Measurements from ENCODE around the gene FAM237B. TPM values are rescaled to one million over a fixed set of nuclear protein-coding genes. Genes with fewer than 3 reads are reported as not detected.

The FAM237B gene
- total and polyA plus RNA-seq, 2 of the 4 experiments (the other 2 are of a cell fraction), result not detected

DNA sequence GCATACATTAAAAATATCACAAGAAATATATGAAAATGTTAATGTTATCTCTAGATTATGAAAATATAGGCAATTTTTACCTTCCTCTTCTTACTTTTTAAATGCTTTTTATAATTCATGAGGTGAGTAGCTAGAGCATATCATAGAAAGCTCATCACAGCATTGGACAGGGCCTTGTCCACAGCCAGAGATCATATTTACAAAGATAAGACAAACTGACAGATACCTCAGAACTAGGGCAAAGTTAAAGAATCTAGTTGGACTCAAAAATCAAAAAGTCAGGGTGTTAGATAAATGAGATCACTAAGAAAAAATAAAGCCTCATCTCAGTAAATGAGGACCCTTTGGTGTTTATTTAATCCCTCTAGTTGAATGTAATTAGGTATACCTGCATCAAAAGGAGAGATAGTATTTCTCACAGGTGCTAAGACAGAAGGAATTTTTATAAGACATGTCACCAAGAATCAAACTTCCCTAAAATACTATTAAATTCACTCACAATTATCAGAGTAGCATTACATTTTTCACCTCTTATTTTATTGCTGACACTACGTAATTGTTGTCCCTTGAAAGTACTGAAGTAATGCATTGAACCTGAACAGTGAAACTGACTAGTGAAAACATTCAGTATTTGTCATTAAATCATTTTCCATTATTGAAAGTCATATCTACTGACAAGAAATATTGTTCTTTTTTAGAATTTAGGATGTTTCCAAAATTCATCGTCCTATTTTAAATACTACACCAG lies 50.5 kb downstream of the FAM237B start:
- no peaks in the 10 kb centered on the region for H3K9me3 ChIP-seq (ENCODE audit: control insufficient read depth, insufficient read depth, low read length)
- H2BK5ac ChIP-seq (ENCODE audit: low read depth, low read length, poor library complexity, severe bottlenecking), result no peak overlapping the region
- no peak overlapping the region for H4K5ac ChIP-seq (ENCODE audit: low read depth, low read length)
- POLR2A ChIA-PET (ENCODE audit: unreplicated experiment), result no interaction called here
- ATAC-seq (ENCODE audit: low read depth) (no peak), DNase-seq (no peak)
- H2BK120ac ChIP-seq (ENCODE audit: low read depth, low read length), result no peak overlapping the region
- H3K23ac ChIP-seq (ENCODE audit: low read depth, low read length), result no peak overlapping the region
- intact Hi-C loops (cut with micrococcal nuclease) (no loop called here), in situ Hi-C loops (cut with MboI; ENCODE audit: low sequenced_read_pairs) (no loop called here), dilution Hi-C loops (cut with HindIII; ENCODE audit: low sequenced_read_pairs, unreplicated experiment) (no loop called here)
- BruUV-seq (replicated peaks), result no TSS peak
- no peaks in the 10 kb centered on the region for H3K9me1 ChIP-seq (ENCODE audit: insufficient read depth, low read length)
- H2BK20ac ChIP-seq (ENCODE audit: low read depth, low read length), result no peak overlapping the region
- no peak overlapping the region for H3K27ac ChIP-seq (ENCODE audit: insufficient read depth, low read length)
- no peak overlapping the region for H4K8ac ChIP-seq (ENCODE audit: low read depth in 2 of 2, low read length in 2 of 2)
- no peaks in the 10 kb centered on the region for H3K27me3 ChIP-seq (ENCODE audit: control insufficient read depth, insufficient read depth, low read length)
- WGBS, 2 experiments (ENCODE audit: extremely low coverage in 2 of 2, insufficient read length in 1 of 2), result no CpG with 5 or more reads among the region's 2 CpGs
- H2BK15ac ChIP-seq (ENCODE audit: low read depth, low read length), result no peak overlapping the region
- H2AK9ac ChIP-seq (replicated peaks; ENCODE audit: low read depth, low read length, poor library complexity), result no peak overlapping the region
- no peak overlapping the region for H3K4me2 ChIP-seq (ENCODE audit: low read depth, low read length)
- no peak overlapping the region for H3K56ac ChIP-seq (ENCODE audit: extremely low read depth, insufficient read depth, low read length)
- peak; percentile 90 for TF ChIP-seq MAFK (IDR thresholded peaks at IDR 0.05; ENCODE audit: low read depth, low read length)
- TF ChIP-seq SMC3 (IDR thresholded peaks at IDR 0.05; ENCODE audit: low read depth, low read length), result no peak
- no peak overlapping the region for H3K14ac ChIP-seq (replicated peaks; ENCODE audit: low read depth, low read length)
- H4K20me1 ChIP-seq (ENCODE audit: insufficient read depth, low read length), result no peaks in the 10 kb centered on the region
- H3K18ac ChIP-seq (ENCODE audit: low read depth, low read length), result no peak overlapping the region
- CTCF ChIA-PET, result no interaction called here
- no peak overlapping the region for H2AK5ac ChIP-seq (ENCODE audit: low read depth, low read length)
- no peak overlapping the region for H3K4ac ChIP-seq (ENCODE audit: low read depth, low read length)
- no peak overlapping the region for H4K91ac ChIP-seq (ENCODE audit: insufficient read depth, low read depth, low read length)
- no peak overlapping the region for H2AFZ ChIP-seq (replicated peaks; ENCODE audit: low read length, poor library complexity)
- H3K79me1 ChIP-seq (ENCODE audit: low read depth in 1 of 2, low read length in 2 of 2), result no peaks in the 10 kb centered on the region
- no peak overlapping the region for H3K9ac ChIP-seq (ENCODE audit: low read depth, low read length)
- no peaks in the 10 kb centered on the region for H3K36me3 ChIP-seq (ENCODE audit: control insufficient read depth, insufficient read depth, low read length)
- H3K4me1 ChIP-seq (ENCODE audit: control insufficient read depth, insufficient read depth, low read length), result no peaks in the 10 kb centered on the region
- H3K4me3 ChIP-seq (ENCODE audit: insufficient read depth, low read depth, low read length), result no peak overlapping the region
